ENCODE measurements around the gene RSPH3.

The RSPH3 gene

GRCh38 chr6:158999666-159000403 is at the start of gene RSPH3:
RSPH3 (minus strand) TSS chr6:159000202; CDS start chr6:158999550, 652 bp downstream.
- TF ChIP-seq CTCF (IDR thresholded peaks at IDR 0.05; ENCODE audit: low read depth, low read length) = no peak
- peak; percentile 92 to 95 for DNase-seq (ENCODE audit: low read depth in 2 of 2)
- peak within 1 kb of the TSS; percentile 87 to 91 for H3K4me3 ChIP-seq (replicated peaks in 1 of 2; ENCODE audit: low read depth in 2 of 2, low read length in 2 of 2)

- no peak for TF ChIP-seq CTCF (IDR thresholded peaks at IDR 0.05; ENCODE audit: low read depth, low read length)
- no peak overlapping the region for H3K4me3 ChIP-seq (replicated peaks in 1 of 2; ENCODE audit: low read depth in 2 of 2, low read length in 2 of 2)
- no peak for DNase-seq (ENCODE audit: low read depth in 2 of 2)
These were observed 48.1 kb upstream of the RSPH3 start for GRCh38 chr6:159047891-159048685.

GRCh38 chr6:159045801-159046200 is 45.8 kb upstream of the RSPH3 start:
- TF ChIP-seq CTCF (IDR thresholded peaks at IDR 0.05; ENCODE audit: low read depth, low read length) = no peak
- H3K4me3 ChIP-seq (replicated peaks in 1 of 2; ENCODE audit: low read depth in 2 of 2, low read length in 2 of 2) = no peak overlapping the region
- no peak for DNase-seq (ENCODE audit: low read depth in 2 of 2)

GRCh38 chr6:159044899-159045727 is 45.1 kb upstream of the RSPH3 start, which contains the start of gene TAGAP:
TAGAP (minus strand) TSS chr6:159044991; CDS start chr6:159044146, 845 bp downstream.
- DNase-seq (ENCODE audit: low read depth in 2 of 2) = peak in 1 of 2 donors; percentile 14
- no peak within 1 kb of the TSS for H3K4me3 ChIP-seq (replicated peaks in 1 of 2; ENCODE audit: low read depth in 2 of 2, low read length in 2 of 2)
- TF ChIP-seq CTCF (IDR thresholded peaks at IDR 0.05; ENCODE audit: low read depth, low read length) = no peak

GRCh38 chr6:159043947-159044346 is 43.9 kb upstream of the RSPH3 start:
- TF ChIP-seq CTCF (IDR thresholded peaks at IDR 0.05; ENCODE audit: low read depth, low read length) = no peak
- DNase-seq (ENCODE audit: low read depth in 2 of 2) = no peak
- no peak overlapping the region for H3K4me3 ChIP-seq (replicated peaks in 1 of 2; ENCODE audit: low read depth in 2 of 2, low read length in 2 of 2)

- TF ChIP-seq CTCF (IDR thresholded peaks at IDR 0.05; ENCODE audit: low read depth, low read length) = no peak
- DNase-seq (ENCODE audit: low read depth in 2 of 2) = no peak
- no peak overlapping the region for H3K4me3 ChIP-seq (replicated peaks in 1 of 2; ENCODE audit: low read depth in 2 of 2, low read length in 2 of 2)
These were observed 43.2 kb upstream of the RSPH3 start for GRCh38 chr6:159043251-159043650.

Measured in cardiac fibroblast (primary cell).